H1 (cell line): Measurements from ENCODE around the gene BLOC1S1. TPM values are rescaled to one million over a fixed set of nuclear protein-coding genes. Genes with fewer than 3 reads are reported as not detected.

ENCODE experiments used
- CTCF ChIA-PET: fragments of 300-600 bp; sonication (Branson Sonifier 250); formaldehyde crosslinking; loops from one replicate; lab custom pipeline; 2021; ENCODE audit not compliant: partially characterized antibody; lab: Charles Lee
- POLR2A ChIA-PET: fragments of 300-600 bp; sonication (Branson Sonifier 250); formaldehyde crosslinking; loops from one replicate; lab custom pipeline; 2021; ENCODE audit warnings: inconsistent platforms; ENCODE audit not compliant: partially characterized antibody; lab: Charles Lee
- DNase-seq, 2 experiments: peaks; one replicate each; pipeline versions ENCODE4 v3.0.0 to v3.0.0-alpha.2; 2010 to 2022; ENCODE audit warnings: low spot score in 2 of 2, low read depth in 1 of 2, mixed read lengths in 1 of 2
- FAIRE-seq: peaks from 2 replicates; lab custom pipeline; 2011; peaks lifted over from hg19 to GRCh38; lab: Jason Lieb, UNC
- H2AFZ ChIP-seq: 2 replicates; pipeline ENCODE4 v1.8.1; 2012; ENCODE audit warnings: low read length, inconsistent platforms
- H2AK5ac ChIP-seq: 2 replicates; pipeline ENCODE4 v1.6.1; 2013; ENCODE audit warnings: low read depth, low read length
- H2BK120ac ChIP-seq: replicated peaks from 2 replicates; pipeline ENCODE3; 2013; ENCODE audit warnings: low read depth, low read length, inconsistent platforms
- H2BK12ac ChIP-seq: 2 replicates; pipeline ENCODE4 v1.6.1; 2013; ENCODE audit warnings: low read depth, low read length
- H2BK15ac ChIP-seq: 2 replicates; pipeline ENCODE4 v1.6.1; 2013; ENCODE audit warnings: low read length
- H2BK20ac ChIP-seq: 2 replicates; pipeline ENCODE4 v1.6.1; 2013; ENCODE audit warnings: low read length
- H2BK5ac ChIP-seq: 2 replicates; pipeline ENCODE4 v1.6.1; 2013; ENCODE audit warnings: low read depth, low read length
- H3K14ac ChIP-seq: 2 replicates; pipeline ENCODE4 v1.6.1; 2013; ENCODE audit warnings: inconsistent platforms; ENCODE audit not compliant: insufficient read length
- H3K18ac ChIP-seq: 2 replicates; pipeline ENCODE4 v1.6.1; 2013; ENCODE audit warnings: low read length; ENCODE audit errors: extremely low read depth
- H3K23ac ChIP-seq: 2 replicates; pipeline ENCODE4 v1.6.1; 2013; ENCODE audit warnings: inconsistent platforms; ENCODE audit not compliant: insufficient read length
- H3K23me2 ChIP-seq: 2 replicates; pipeline ENCODE4 v1.6.1; 2013; ENCODE audit warnings: low read depth, low read length
- H3K27ac ChIP-seq: 2 replicates; pipeline ENCODE4 v1.6.1; 2011; ENCODE audit warnings: low read depth, low read length, inconsistent platforms
- H3K27me3 ChIP-seq, 4 experiments: replicated peaks in 1 of 4; 1 replicate in 1 of 4; 2 replicates in 3 of 4; pipeline versions ENCODE4 v1.6.1 to v1.8.1; 2011 to 2013; ENCODE audit warnings: low read length in 3 of 4, mild to moderate bottlenecking in 3 of 4, inconsistent platforms in 2 of 4, mixed read lengths in 2 of 4, moderate library complexity in 1 of 4; ENCODE audit not compliant: control insufficient read depth in 3 of 4, insufficient read depth in 3 of 4; ENCODE audit errors: extremely low read depth in 1 of 4
- H3K36me3 ChIP-seq, 4 experiments: 2 replicates each; pipeline versions ENCODE4 v1.6.1 to v1.8.1; 2011 to 2013; ENCODE audit warnings: mild to moderate bottlenecking in 4 of 4, low read length in 3 of 4, moderate library complexity in 2 of 4, control low read depth in 1 of 4, inconsistent platforms in 1 of 4; ENCODE audit not compliant: insufficient read depth in 4 of 4, control insufficient read depth in 2 of 4
- H3K4ac ChIP-seq: replicated peaks from 2 replicates; pipeline ENCODE3; 2013; ENCODE audit warnings: low read length, low read depth, mixed read lengths, inconsistent platforms; ENCODE audit not compliant: insufficient read length
- H3K4me1 ChIP-seq, 4 experiments: replicated peaks in 1 of 4; 1 replicate in 1 of 4; 2 replicates in 3 of 4; pipeline versions ENCODE4 v1.6.1 to v1.8.1; 2011 to 2013; ENCODE audit warnings: low read length in 3 of 4, inconsistent platforms in 2 of 4, mixed read lengths in 1 of 4; ENCODE audit not compliant: insufficient read depth in 4 of 4, control insufficient read depth in 3 of 4
- H3K4me2 ChIP-seq, 2 experiments: 2 replicates each; pipeline versions ENCODE4 v1.6.1 to v1.8.1; 2011 to 2013; ENCODE audit warnings: low read depth in 2 of 2, low read length in 2 of 2, control low read depth in 1 of 2, inconsistent platforms in 1 of 2, mild to moderate bottlenecking in 1 of 2; ENCODE audit not compliant: insufficient read depth in 1 of 2
- H3K4me3 ChIP-seq, 4 experiments: fragments of 200-600, 300-600 bp in 1 of 4; sonication (generic), shearing (Covaris generic), sonication (Bioruptor Twin) in 1 of 4; 2 replicates each; pipeline versions ENCODE4 v1.5.1 to v1.8.1; 2011 to 2016; ENCODE audit warnings: low read length in 4 of 4, low read depth in 3 of 4, control low read depth in 2 of 4, inconsistent platforms in 2 of 4, mild to moderate bottlenecking in 2 of 4, mixed read lengths in 1 of 4, moderate library complexity in 1 of 4; ENCODE audit not compliant: insufficient read depth in 2 of 4; ENCODE audit errors: extremely low read depth in 1 of 4
- H3K56ac ChIP-seq: replicated peaks from 2 replicates; pipeline ENCODE3; 2013; ENCODE audit warnings: low read depth, mild to moderate bottlenecking, mixed read lengths, low read length, inconsistent platforms; ENCODE audit not compliant: insufficient read length
- H3K79me1 ChIP-seq: 2 replicates; pipeline ENCODE4 v1.6.1; 2013; ENCODE audit warnings: low read depth, low read length, control low read depth
- H3K79me2 ChIP-seq, 2 experiments: 2 replicates each; pipeline versions ENCODE4 v1.6.1 to v1.8.1; 2012 to 2013; ENCODE audit warnings: low read length in 2 of 2, mild to moderate bottlenecking in 2 of 2, inconsistent platforms in 1 of 2; ENCODE audit not compliant: insufficient read depth in 2 of 2, control insufficient read depth in 1 of 2
- H3K9ac ChIP-seq, 4 experiments: replicated peaks in 1 of 4; 1 replicate in 1 of 4; 2 replicates in 3 of 4; pipeline versions ENCODE4 v1.6.1 to v1.8.1; 2011 to 2013; ENCODE audit warnings: low read depth in 3 of 4, low read length in 3 of 4, control low read depth in 2 of 4, mild to moderate bottlenecking in 2 of 4, moderate library complexity in 2 of 4, inconsistent platforms in 1 of 4; ENCODE audit errors: extremely low read depth in 1 of 4
- H3K9me3 ChIP-seq, 2 experiments: 2 replicates each; pipeline versions ENCODE4 v1.6.1 to v1.8.1; 2012 to 2013; ENCODE audit warnings: mild to moderate bottlenecking in 2 of 2, moderate library complexity in 2 of 2, control low read depth in 1 of 2, inconsistent platforms in 1 of 2, low read depth in 1 of 2, low read length in 1 of 2, mixed read lengths in 1 of 2; ENCODE audit not compliant: insufficient read depth in 2 of 2
- H4K20me1 ChIP-seq, 2 experiments: replicated peaks in 1 of 2; 2 replicates each; pipeline versions ENCODE3 to v1.8.1; 2011 to 2013; ENCODE audit warnings: inconsistent platforms in 2 of 2, low read length in 2 of 2, mild to moderate bottlenecking in 1 of 2; ENCODE audit not compliant: insufficient read depth in 2 of 2, control insufficient read depth in 1 of 2
- H4K5ac ChIP-seq: 2 replicates; pipeline ENCODE4 v1.6.1; 2013; ENCODE audit warnings: low read length, low read depth, mixed read lengths, inconsistent platforms; ENCODE audit not compliant: insufficient read length
- H4K8ac ChIP-seq: 2 replicates; pipeline ENCODE4 v1.8.0; 2013; ENCODE audit warnings: mild to moderate bottlenecking, moderate library complexity, low read length, inconsistent platforms; ENCODE audit not compliant: insufficient read depth; ENCODE audit errors: extremely low read depth
- H4K91ac ChIP-seq: replicated peaks from 2 replicates; pipeline ENCODE3; 2013; ENCODE audit warnings: low read length, mixed read lengths, inconsistent platforms; ENCODE audit not compliant: insufficient read length
- HDAC2 ChIP-seq, 2 experiments: fragments of 300-600 bp in 1 of 2; sonication (generic) in 1 of 2; IDR thresholded peaks; 2 replicates each; pipeline ENCODE4 v1.6.1; 2011 to 2012; ENCODE audit warnings: low read depth in 2 of 2, low read length in 2 of 2, mild to moderate bottlenecking in 2 of 2, moderate library complexity in 2 of 2, borderline replicate concordance in 1 of 2, inconsistent platforms in 1 of 2
- MAFK ChIP-seq: IDR thresholded peaks from 2 replicates; pipeline ENCODE4 v1.6.1; 2012; ENCODE audit warnings: low read depth, mild to moderate bottlenecking, improper control_type of control experiment, low read length
- POLR2AphosphoS5 ChIP-seq: IDR thresholded peaks from 2 replicates; pipeline ENCODE4 v1.6.1; 2011; ENCODE audit warnings: low read depth, low read length
- WGBS, 2 experiments: shearing (Covaris generic) in 1 of 2; methylation state at CpG; one replicate each; pipeline versions ENCODE4 v1.1.6 to v1.1.7; 2013 to 2015; ENCODE audit warnings: low lambda C conversion rate in 2 of 2, mixed read lengths in 2 of 2, inconsistent platforms in 1 of 2, low coverage in 1 of 2, missing lambda C conversion rate in 1 of 2; ENCODE audit not compliant: insufficient replicate concordance in 2 of 2, insufficient coverage in 1 of 2, insufficient read length in 1 of 2; ENCODE audit errors: extremely low coverage in 1 of 2, missing lambda C conversion rate in 1 of 2; 5-methylcytosine and 5-hydroxymethylcytosine counted together
- polyA plus RNA-seq, 7 experiments: library from polyadenylated mRNA; depleted of rRNA in 3 of 7; stranded (reverse) in 5 of 7; unstranded in 2 of 7; fragments of >200 nt in 5 of 7; fragments of 200-250 nt in 2 of 7; gene quantifications; 1 replicate in 5 of 7; 2 replicates in 1 of 7; 4 replicates in 1 of 7; pipeline versions ENCODE4 v1.2.1 to v1.2.3, GENCODE V29; 2011 to 2013; ENCODE audit warnings: missing spikeins in 2 of 7, mixed read lengths in 2 of 7
- total RNA-seq: library from RNA; stranded (reverse); fragmentation: NEBNext Ultra II Directional; extraction: Animal tissue kit (Norgen Biotek cat#: 25700); gene quantifications from 2 replicates; pipeline ENCODE4 v1.2.1, GENCODE V29; 2021

BLOC1S1 gene
- total and polyA plus RNA-seq, 2 of the 8 experiments (the other 6 are each of a cell fraction or from before 2014, with no cell fraction given), result 91.1 to 185 TPM

DNA sequence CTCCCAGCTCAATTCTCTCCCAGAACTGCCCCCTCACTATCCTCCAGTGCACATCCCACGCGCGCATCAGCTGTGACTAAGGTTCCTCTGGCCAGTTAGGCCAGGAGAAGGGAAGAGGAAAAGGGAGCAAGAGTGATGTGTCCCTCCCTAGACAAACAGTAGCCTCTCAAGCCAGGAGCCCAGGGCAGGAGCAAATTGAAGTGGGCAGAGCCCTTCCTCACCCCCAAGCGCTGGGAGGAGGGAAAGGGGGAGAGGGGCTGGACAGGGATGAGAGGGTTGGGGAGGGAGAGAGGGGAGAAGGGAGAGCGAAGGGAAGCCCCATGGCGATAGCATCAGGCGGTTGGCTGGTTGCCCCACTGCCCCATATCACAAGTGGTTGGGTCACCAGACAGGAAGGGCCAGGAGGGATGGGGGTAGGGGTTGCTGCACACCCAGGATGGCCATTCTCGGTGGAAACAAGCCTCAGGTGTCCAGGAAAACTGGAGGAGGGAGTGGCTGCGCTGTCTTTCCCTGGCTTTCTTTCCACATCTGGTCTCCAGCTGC, 11.9 kb downstream of the BLOC1S1 start:
- Histone ChIP-seq H3K9me3 (no peaks in the 10 kb centered on the region), H3K9ac (peak overlapping the region; percentile 26 to 75 (median 56); a peak in 5 of 7 replicates), H2BK5ac (peak overlapping the region; percentile 77; the same call in 1 of the 2 replicates), H3K4ac (peak overlapping the region; percentile 24), H3K79me1 (peaks cover 5% of the 10 kb centered on the region; the same call in 1 of the 2 replicates), H4K5ac (no peak overlapping the region), H3K23me2 (peaks cover 15% of the 10 kb centered on the region), H3K4me1 (peaks cover 0 to 12% (median 10%) of the 10 kb centered on the region in 4 experiments; a peak in 6 of 7 replicates), H4K8ac (no peak overlapping the region; the same call in 1 of the 2 replicates), H2AFZ (no peak overlapping the region), H4K91ac (peak overlapping the region; percentile 40), H3K23ac (no peak overlapping the region), H2BK15ac (peak overlapping the region; percentile 65), H2AK5ac (no peak overlapping the region), H3K36me3 (peaks cover 6 to 29% (median 15%) of the 10 kb centered on the region in 4 experiments; a peak in 5 of 8 replicates), H3K56ac (peak overlapping the region; percentile 5)
- no peak for DNase-seq
- TF ChIP-seq POLR2AphosphoS5 (0 out of 2 replicates have a peak, but pooled peaks have one; percentile 41), HDAC2 (IDR thresholded peaks at IDR 0.05; ENCODE audit: borderline replicate concordance in 1 of 2, low read depth in 2 of 2, low read length in 2 of 2) (peak in 1 of 2 experiments; percentile 4; a peak in 1 of 4 replicates), MAFK (no peak)
- TF ChIP-seq, all 59 proteins: peak for 2
- Histone ChIP-seq H4K20me1 (peaks cover 2 to 6% of the 10 kb centered on the region in 2 experiments), H3K27me3 (no peaks in the 10 kb centered on the region), H3K27ac (peak overlapping the region; percentile 25; the same call in 1 of the 2 replicates), H2BK120ac (no peak overlapping the region), H3K4me3 (peak overlapping the region; percentile 54 to 93 (median 90)), H2BK20ac (no peak overlapping the region), H3K18ac (peak overlapping the region; percentile 85), H3K4me2 (peak overlapping the region; percentile 82 to 92), H3K14ac (no peak overlapping the region), H3K79me2 (peaks cover 0 to 17% of the 10 kb centered on the region in 2 experiments; a peak in 2 of 4 replicates), H2BK12ac (no peak overlapping the region)
- 22% methylated on average over 8 of the region's 9 CpGs; no CpG with 5 or more reads in 1 of the 2 experiments for WGBS, 2 experiments
- no peak for FAIRE-seq
- CTCF ChIA-PET, result interaction anchor here (1.2 to 1.8 kb wide), 2 partner anchors 10 to 11 kb away, joined by 4 to 16 read pairs; no protein-coding TSS in a partner anchor
- POLR2A ChIA-PET, result interaction anchor here (1.2 to 34.1 kb wide), 5 partner anchors 9 to 38 kb away, joined by 4 to 809 read pairs (median 21); partner anchors contain the start of genes BLOC1S1, ITGA7 and RDH5
